K562 (cell line): ENCODE measurements around the gene IL1RN. TPM values are rescaled to one million over a fixed set of nuclear protein-coding genes. Genes with fewer than 3 reads are reported as not detected.

Experiments
- ATAC-seq: fragments of 200-7000 bp; cut with Tn5 transposase; 3 replicates; pipeline ENCODE4 v1.9.1; 2020; ENCODE audit warnings: moderate library complexity
- BruUV-seq: library from RNA; stranded (reverse); fragments of 400-500 nt; replicated peaks from 2 replicates; lab custom pipeline; 2021; lab: Mats Ljungman, UMichigan
- CTCF ChIA-PET: fragments of 300-600 bp; formaldehyde crosslinking; extraction: SDS; loops from one replicate; lab custom pipeline; 2021; ENCODE audit warnings: low intra/inter-chr PET ratio; lab: Yijun Ruan, JAX
- POLR2A ChIA-PET: fragments of 300-600, 350-650 bp; sonication (Branson Sonifier 250); formaldehyde crosslinking; extraction: SDS; loops from one replicate; lab custom pipeline; 2021; ENCODE audit warnings: antibody characterized with exemption, inconsistent platforms; lab: Yijun Ruan, JAX
- DNase-seq, 4 experiments: peaks; one replicate each; pipeline versions ENCODE4 v3.0.0 to v3.0.0-alpha.2; 2011 to 2018; ENCODE audit warnings: low spot score in 3 of 4, mixed read lengths in 3 of 4; ENCODE audit errors: extremely low read depth in 1 of 4
- FAIRE-seq: peaks from 2 replicates; lab custom pipeline; 2011; peaks lifted over from hg19 to GRCh38; lab: Jason Lieb, UNC
- H2AFZ ChIP-seq: 2 replicates; pipeline ENCODE4 v1.6.0; 2011; ENCODE audit warnings: low read depth, low read length, control low read depth, inconsistent platforms
- H3K27ac ChIP-seq: fragments of 200-600 bp; 3 replicates; pipeline ENCODE4 v1.8.0; 2011; ENCODE audit warnings: low read depth, mild to moderate bottlenecking, control low read depth, inconsistent platforms, low read length, moderate library complexity, mixed read lengths; ENCODE audit errors: extremely low read depth
- H3K27me3 ChIP-seq, 2 experiments: fragments of 300-600 bp in 1 of 2; 2 replicates in 1 of 2; 3 replicates in 1 of 2; pipeline versions ENCODE4 v1.6.0 to v1.8.0; 2011; ENCODE audit warnings: inconsistent platforms in 2 of 2, low read length in 2 of 2, mild to moderate bottlenecking in 1 of 2, mixed read lengths in 1 of 2, moderate library complexity in 1 of 2; ENCODE audit not compliant: control insufficient read depth in 2 of 2, insufficient read depth in 2 of 2
- H3K36me3 ChIP-seq: fragments of 300-600 bp; 3 replicates; pipeline ENCODE4 v1.8.0; 2011; ENCODE audit warnings: mild to moderate bottlenecking, low read length, inconsistent platforms; ENCODE audit not compliant: control insufficient read depth, insufficient read depth
- H3K4me1 ChIP-seq, 2 experiments: fragments of 200-600 bp in 1 of 2; replicated peaks in 1 of 2; 2 replicates in 1 of 2; 3 replicates in 1 of 2; pipeline versions ENCODE4 v1.5.1 to v1.8.0; 2011; ENCODE audit warnings: inconsistent platforms in 2 of 2, low read length in 2 of 2, mild to moderate bottlenecking in 1 of 2, mixed read lengths in 1 of 2, moderate library complexity in 1 of 2; ENCODE audit not compliant: control insufficient read depth in 2 of 2, insufficient read depth in 2 of 2
- H3K4me2 ChIP-seq: 2 replicates; pipeline ENCODE4 v1.6.1; 2011; ENCODE audit warnings: low read length, control low read depth, inconsistent platforms, mixed read lengths; ENCODE audit not compliant: insufficient read depth
- H3K4me3 ChIP-seq: fragments of 200-600 bp; sonication (generic), shearing (Covaris generic); 2 replicates; pipeline ENCODE4 v1.5.1; 2016; ENCODE audit warnings: control low read depth, inconsistent platforms
- H3K79me2 ChIP-seq: fragments of 200-600 bp; 3 replicates; pipeline ENCODE4 v1.8.0; 2011; ENCODE audit warnings: low read length, inconsistent platforms; ENCODE audit not compliant: control insufficient read depth, insufficient read depth
- H3K9ac ChIP-seq, 2 experiments: 2 replicates each; pipeline versions ENCODE4 v1.6.0 to v1.6.1; 2011; ENCODE audit warnings: low read depth in 2 of 2, low read length in 2 of 2, control low read depth in 1 of 2, inconsistent platforms in 1 of 2, mild to moderate bottlenecking in 1 of 2, mixed read lengths in 1 of 2; ENCODE audit not compliant: insufficient read depth in 1 of 2
- H3K9me1 ChIP-seq: one replicate; pipeline ENCODE4 v1.6.0; 2011; ENCODE audit warnings: inconsistent platforms, mild to moderate bottlenecking, low read length, moderate library complexity; ENCODE audit not compliant: control insufficient read depth, insufficient read depth
- H3K9me3 ChIP-seq: replicated peaks from 2 replicates; pipeline ENCODE4 v1.5.1; 2011; ENCODE audit warnings: low read depth, low read length, inconsistent platforms; ENCODE audit not compliant: control insufficient read depth, insufficient read depth
- H4K20me1 ChIP-seq: replicated peaks from 2 replicates; pipeline ENCODE4 v1.6.1; 2011; ENCODE audit warnings: low read length, inconsistent platforms, mixed read lengths; ENCODE audit not compliant: control insufficient read depth, insufficient read depth
- ELF2 ChIP-seq: fragments of 250-450 bp; sonication (Bioruptor Pico); IDR thresholded peaks from 2 replicates; pipeline ENCODE4 v1.5.0; 2021; ENCODE audit warnings: mild to moderate bottlenecking
- KAT8 ChIP-seq: fragments of 450-650 bp; IDR thresholded peaks from 2 replicates; pipeline ENCODE4 v1.6.1; 2016; ENCODE audit warnings: low read depth, mild to moderate bottlenecking
- NFATC3 ChIP-seq: fragments of 450-650 bp; IDR thresholded peaks from 2 replicates; pipeline ENCODE4 v1.6.1; 2017; ENCODE audit warnings: mild to moderate bottlenecking
- SNRNP70 ChIP-seq: fragments of 200-400 bp; formaldehyde crosslinking; optimal IDR thresholded peaks from 2 replicates; pipeline ENCODE3; 2017; ENCODE audit warnings: low read depth, low read length
- TAF9B ChIP-seq: fragments of 450-650 bp; IDR thresholded peaks from 2 replicates; pipeline ENCODE4 v1.6.1; 2018; ENCODE audit warnings: mild to moderate bottlenecking; ENCODE audit not compliant: partially characterized antibody
- ZNF561 ChIP-seq: fragments of 450-650 bp; formaldehyde crosslinking; conservative IDR thresholded peaks from 2 replicates; pipeline ENCODE4 v1.4.0; 2020; ENCODE audit warnings: mild to moderate bottlenecking, moderate library complexity
- WGBS: fragments of 100-300 bp; shearing (Covaris generic); methylation state at CpG from one replicate; pipeline ENCODE4 v1.1.6; 2016; ENCODE audit warnings: low coverage, mixed read lengths; ENCODE audit not compliant: insufficient coverage; ENCODE audit errors: missing lambda C conversion rate; 5-methylcytosine and 5-hydroxymethylcytosine counted together
- in situ Hi-C: fragments of 300-500 bp; cut with MboI; formaldehyde crosslinking; loops from 4 replicates; pipeline ENCODE4 v1.15.0; 2018; ENCODE audit warnings: inconsistent platforms, mixed read lengths
- intact Hi-C: fragments of 100-400 bp; cut with micrococcal nuclease; formaldehyde crosslinking; loops from 2 replicates; pipeline ENCODE4 v1.14.2; 2022
- polyA plus RNA-seq, 8 experiments: library from polyadenylated mRNA; depleted of rRNA in 4 of 8; stranded (reverse) in 5 of 8; unstranded in 3 of 8; fragments of >200 nt; fragmentation: Nextera tagmentation in 2 of 8; fragmentation: Illumina TruSeq in 1 of 8; extraction: Ambion mirVana in 2 of 8; extraction: Trizol in 1 of 8; gene quantifications; 2 replicates each; pipeline versions ENCODE4 v1.2.1 to v1.2.3, GENCODE V29; 2011 to 2014; ENCODE audit warnings: inconsistent platforms in 1 of 8, missing spikeins in 1 of 8
- total RNA-seq, 7 experiments: library from RNA; depleted of rRNA in 6 of 7; stranded (reverse); fragments of >200 nt in 6 of 7; fragmentation: Illumina TruSeq in 2 of 7; extraction: Trizol in 2 of 7; gene quantifications; 2 replicates each; pipeline versions ENCODE4 v1.2.1 to v1.2.3, GENCODE V29; 2011 to 2021; ENCODE audit warnings: low replicate concordance in 1 of 7
- TF ChIP-seq, protein P1 (sequence below): fragments of 250-450 bp; sonication (Bioruptor Pico); IDR thresholded peaks from 2 replicates; pipeline ENCODE4 v1.8.0; 2021; ENCODE audit warnings: borderline replicate concordance, mild to moderate bottlenecking, moderate library complexity; ENCODE audit not compliant: poor library complexity, severe bottlenecking
- TF ChIP-seq, protein P2 (sequence below), 2 experiments: fragments of 450-650 bp in 1 of 2; sonication (generic) in 1 of 2; formaldehyde crosslinking; conservative IDR thresholded peaks; 2 replicates each; pipeline versions ENCODE4 v1.4.0 to v1.8.1; 2020 to 2022; ENCODE audit warnings: mild to moderate bottlenecking in 1 of 2, missing genetic modification reagents in 1 of 2
- TF ChIP-seq, protein P3 (sequence below): sonication (generic); formaldehyde crosslinking; IDR thresholded peaks from 2 replicates; pipeline ENCODE4 v1.8.0; 2022; ENCODE audit warnings: mild to moderate bottlenecking, missing genetic modification reagents
- TF ChIP-seq, protein P4 (sequence below): sonication (generic); formaldehyde crosslinking; IDR thresholded peaks from 2 replicates; pipeline ENCODE4 v1.5.0; 2020; ENCODE audit warnings: missing genetic modification reagents

IL1RN gene
- total and polyA plus RNA-seq, 9 of the 15 experiments (the other 6 are each of a cell fraction or from before 2014, with no cell fraction given): 0.13 TPM; not detected in 8

DNA sequence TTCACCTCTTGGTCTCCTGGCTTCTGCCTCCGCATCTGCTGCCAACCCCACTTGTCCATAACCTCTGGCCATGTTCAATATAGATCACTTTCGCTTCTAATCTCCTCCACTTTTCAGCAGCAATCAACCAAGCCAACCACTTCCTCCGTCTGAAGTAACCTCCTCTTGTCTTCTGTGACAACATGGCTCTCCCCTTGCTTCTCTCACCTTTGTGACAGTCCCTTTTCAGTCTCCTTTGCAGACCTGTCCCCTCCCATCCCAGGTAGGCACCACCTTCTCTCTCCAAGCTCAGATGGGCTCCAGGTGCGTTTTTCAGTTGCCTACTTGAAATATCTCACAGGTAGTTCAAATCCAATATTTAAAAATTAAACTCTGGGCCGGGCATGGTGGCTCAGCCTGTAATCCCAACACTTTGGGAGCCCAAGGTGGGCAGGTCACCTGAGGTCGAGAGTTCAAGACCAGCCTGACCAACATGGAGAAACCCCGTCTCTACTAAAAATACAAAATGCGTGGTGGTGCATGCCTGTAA is 41.7 kb downstream of the IL1RN start:
- no peak for ATAC-seq
- H2AFZ ChIP-seq: peak overlapping the region; percentile 63
- H3K9ac ChIP-seq: no peak overlapping the region
- no peak for FAIRE-seq
- H3K4me2 ChIP-seq: no peak overlapping the region
- no peaks in the 10 kb centered on the region for H3K27me3 ChIP-seq
- no peak overlapping the region for H3K27ac ChIP-seq
- H4K20me1 ChIP-seq: no peaks in the 10 kb centered on the region
- H3K9me1 ChIP-seq: no peaks in the 10 kb centered on the region
- WGBS: 64% methylated on average over 8 of the region's 8 CpGs
- no peak for DNase-seq
- H3K79me2 ChIP-seq: peaks cover 4% of the 10 kb centered on the region
- TF ChIP-seq, protein P1, sequence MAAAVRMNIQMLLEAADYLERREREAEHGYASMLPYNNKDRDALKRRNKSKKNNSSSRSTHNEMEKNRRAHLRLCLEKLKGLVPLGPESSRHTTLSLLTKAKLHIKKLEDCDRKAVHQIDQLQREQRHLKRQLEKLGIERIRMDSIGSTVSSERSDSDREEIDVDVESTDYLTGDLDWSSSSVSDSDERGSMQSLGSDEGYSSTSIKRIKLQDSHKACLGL (CRISPR knock-in tag): no peak
- intact Hi-C loops: no loop called here
- H3K4me1 ChIP-seq: peaks cover 23 to 26% of the 10 kb centered on the region in 2 experiments
- H3K4me3 ChIP-seq: no peak overlapping the region
- BruUV-seq: no TSS peak
- ChIA-PET CTCF (no interaction called here), POLR2A (no interaction called here)
- no peaks in the 10 kb centered on the region for H3K36me3 ChIP-seq
- H3K9me3 ChIP-seq: no peaks in the 10 kb centered on the region
- in situ Hi-C loops: no loop called here

DNA sequence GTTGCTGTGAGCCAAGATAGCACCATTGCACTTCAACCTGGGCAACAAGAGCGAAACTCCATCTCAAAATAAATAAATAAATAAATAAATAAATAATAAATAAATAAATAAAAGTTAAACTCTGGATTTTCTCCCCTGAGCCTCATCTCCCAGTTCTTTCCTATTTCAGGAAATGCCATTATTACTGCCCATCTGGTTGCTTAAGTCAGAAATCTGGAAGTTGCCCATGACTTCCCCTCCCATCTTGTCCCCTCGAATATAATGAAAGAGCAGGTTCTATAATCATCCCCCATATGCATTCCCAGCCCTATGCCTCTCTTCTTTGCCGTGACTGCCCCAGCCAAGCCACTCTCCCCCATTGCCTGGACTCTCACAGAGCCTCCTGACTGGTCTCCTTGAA is 42.2 kb downstream of the IL1RN start:
- H3K9me1 ChIP-seq: no peaks in the 10 kb centered on the region
- H3K9ac ChIP-seq: no peak overlapping the region
- no peak overlapping the region for H3K4me2 ChIP-seq
- intact Hi-C loops (no loop called here), in situ Hi-C loops (no loop called here)
- ATAC-seq: no peak
- peaks cover 9% of the 10 kb centered on the region for H3K79me2 ChIP-seq
- H2AFZ ChIP-seq: no peak overlapping the region
- no peak overlapping the region for H3K27ac ChIP-seq
- no peaks in the 10 kb centered on the region for H4K20me1 ChIP-seq
- peaks cover 22 to 24% of the 10 kb centered on the region in 2 experiments for H3K4me1 ChIP-seq
- no peaks in the 10 kb centered on the region for H3K9me3 ChIP-seq
- no peaks in the 10 kb centered on the region for H3K27me3 ChIP-seq
- 39% methylated on average over 3 of the region's 3 CpGs for WGBS
- POLR2A ChIA-PET: no interaction called here
- no peak for DNase-seq
- no peaks in the 10 kb centered on the region for H3K36me3 ChIP-seq
- CTCF ChIA-PET: no interaction called here
- no peak overlapping the region for H3K4me3 ChIP-seq
- FAIRE-seq: no peak
- BruUV-seq: no TSS peak
- TF ChIP-seq SNRNP70 (no peak), ZNF561 (CRISPR knock-in tag) (no peak), KAT8 (no peak), ELF2 (CRISPR knock-in tag) (no peak), TAF9B (no peak), NFATC3 (no peak)
- TF ChIP-seq, protein P2, sequence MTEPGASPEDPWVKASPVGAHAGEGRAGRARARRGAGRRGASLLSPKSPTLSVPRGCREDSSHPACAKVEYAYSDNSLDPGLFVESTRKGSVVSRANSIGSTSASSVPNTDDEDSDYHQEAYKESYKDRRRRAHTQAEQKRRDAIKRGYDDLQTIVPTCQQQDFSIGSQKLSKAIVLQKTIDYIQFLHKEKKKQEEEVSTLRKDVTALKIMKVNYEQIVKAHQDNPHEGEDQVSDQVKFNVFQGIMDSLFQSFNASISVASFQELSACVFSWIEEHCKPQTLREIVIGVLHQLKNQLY (CRISPR knock-in tag; conservative IDR thresholded peaks at IDR 0.05): no peak
- TF ChIP-seq, protein P3, sequence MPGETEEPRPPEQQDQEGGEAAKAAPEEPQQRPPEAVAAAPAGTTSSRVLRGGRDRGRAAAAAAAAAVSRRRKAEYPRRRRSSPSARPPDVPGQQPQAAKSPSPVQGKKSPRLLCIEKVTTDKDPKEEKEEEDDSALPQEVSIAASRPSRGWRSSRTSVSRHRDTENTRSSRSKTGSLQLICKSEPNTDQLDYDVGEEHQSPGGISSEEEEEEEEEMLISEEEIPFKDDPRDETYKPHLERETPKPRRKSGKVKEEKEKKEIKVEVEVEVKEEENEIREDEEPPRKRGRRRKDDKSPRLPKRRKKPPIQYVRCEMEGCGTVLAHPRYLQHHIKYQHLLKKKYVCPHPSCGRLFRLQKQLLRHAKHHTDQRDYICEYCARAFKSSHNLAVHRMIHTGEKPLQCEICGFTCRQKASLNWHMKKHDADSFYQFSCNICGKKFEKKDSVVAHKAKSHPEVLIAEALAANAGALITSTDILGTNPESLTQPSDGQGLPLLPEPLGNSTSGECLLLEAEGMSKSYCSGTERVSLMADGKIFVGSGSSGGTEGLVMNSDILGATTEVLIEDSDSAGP: no peak
- TF ChIP-seq, protein P4, sequence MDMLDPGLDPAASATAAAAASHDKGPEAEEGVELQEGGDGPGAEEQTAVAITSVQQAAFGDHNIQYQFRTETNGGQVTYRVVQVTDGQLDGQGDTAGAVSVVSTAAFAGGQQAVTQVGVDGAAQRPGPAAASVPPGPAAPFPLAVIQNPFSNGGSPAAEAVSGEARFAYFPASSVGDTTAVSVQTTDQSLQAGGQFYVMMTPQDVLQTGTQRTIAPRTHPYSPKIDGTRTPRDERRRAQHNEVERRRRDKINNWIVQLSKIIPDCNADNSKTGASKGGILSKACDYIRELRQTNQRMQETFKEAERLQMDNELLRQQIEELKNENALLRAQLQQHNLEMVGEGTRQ (CRISPR knock-in tag): no peak
